Measurements from ENCODE around the gene PTPRN. TPM values are rescaled to one million over a fixed set of nuclear protein-coding genes. Genes with fewer than 3 reads are reported as not detected.

PTPRN gene
- total and polyA plus RNA-seq, 9 of the 15 experiments (the other 6 are each of a cell fraction or from before 2014, with no cell fraction given), result 0.15 to 2.4 (median 0.43) TPM; not detected in 1

DNA sequence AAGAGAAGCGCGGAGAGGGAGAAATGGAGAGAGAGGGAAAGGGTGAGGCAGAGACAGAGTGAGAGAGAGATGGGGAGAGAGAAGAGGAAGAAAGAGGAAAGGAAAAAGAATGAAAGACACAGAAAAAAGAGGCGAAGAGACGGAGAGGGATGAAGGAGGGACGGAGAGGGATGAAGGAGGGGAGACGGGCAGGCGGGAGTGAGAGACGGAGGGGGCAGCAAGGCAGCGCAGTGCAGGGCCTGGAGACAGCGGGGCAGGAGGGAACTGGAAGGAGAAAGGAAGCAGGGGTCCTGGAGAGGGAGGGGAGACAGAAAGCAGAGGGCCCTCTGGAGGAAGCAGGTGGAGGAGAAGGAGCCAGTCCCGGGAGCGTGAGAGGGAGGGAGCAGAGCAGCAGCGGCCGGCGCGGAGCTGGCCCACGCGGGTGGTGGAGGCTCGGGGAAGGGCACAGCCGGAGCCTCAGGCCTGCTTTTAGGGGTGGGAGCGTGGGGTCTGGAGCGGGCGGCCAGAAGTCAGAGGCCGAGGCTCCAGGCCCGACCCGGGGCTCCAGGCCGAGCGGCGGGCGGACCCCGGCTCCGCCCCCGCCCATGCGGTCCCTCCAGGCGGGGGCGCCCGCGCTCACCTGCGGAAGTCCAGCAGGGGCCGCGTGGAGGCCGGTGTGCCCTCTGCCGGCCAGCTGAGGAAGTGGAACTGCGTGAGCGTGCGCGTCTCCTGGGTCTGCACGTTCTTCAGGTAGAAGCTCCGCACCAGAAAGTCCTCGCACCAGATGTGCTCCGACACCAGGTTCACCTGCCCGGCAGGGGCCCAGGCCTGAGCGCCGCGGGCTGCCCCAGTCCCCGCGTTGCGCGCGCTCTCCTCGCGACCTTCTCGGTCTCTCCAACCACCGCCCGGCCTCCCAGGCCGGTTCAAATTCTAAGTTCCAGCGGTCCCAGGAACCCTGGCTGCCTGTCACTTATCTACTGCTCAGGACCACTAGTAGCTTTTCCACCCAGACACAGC lies 14.5 kb downstream of the PTPRN start (continued):
- TF ChIP-seq, protein P1, sequence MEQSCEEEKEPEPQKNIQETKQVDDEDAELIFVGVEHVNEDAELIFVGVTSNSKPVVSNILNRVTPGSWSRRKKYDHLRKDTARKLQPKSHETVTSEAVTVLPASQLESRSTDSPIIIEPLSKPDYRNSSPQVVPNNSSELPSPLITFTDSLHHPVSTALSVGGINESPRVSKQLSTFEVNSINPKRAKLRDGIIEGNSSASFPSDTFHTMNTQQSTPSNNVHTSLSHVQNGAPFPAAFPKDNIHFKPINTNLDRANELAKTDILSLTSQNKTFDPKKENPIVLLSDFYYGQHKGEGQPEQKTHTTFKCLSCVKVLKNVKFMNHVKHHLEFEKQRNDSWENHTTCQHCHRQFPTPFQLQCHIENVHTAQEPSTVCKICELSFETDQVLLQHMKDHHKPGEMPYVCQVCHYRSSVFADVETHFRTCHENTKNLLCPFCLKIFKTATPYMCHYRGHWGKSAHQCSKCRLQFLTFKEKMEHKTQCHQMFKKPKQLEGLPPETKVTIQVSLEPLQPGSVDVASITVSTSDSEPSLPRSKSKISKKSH (CRISPR knock-in tag; IDR thresholded peaks at IDR 0.05), result no peak
- TF ChIP-seq ARID1B (IDR thresholded peaks at IDR 0.05) (no peak), ARHGAP35 (IDR thresholded peaks at IDR 0.05; ENCODE audit: partially characterized antibody) (no peak), FOS (IDR thresholded peaks at IDR 0.05; ENCODE audit: extremely low read depth, insufficient read length) (no peak), CREM (IDR thresholded peaks at IDR 0.05; ENCODE audit: low read depth) (peak; percentile 81), HMGN3 (IDR thresholded peaks at IDR 0.05; ENCODE audit: borderline replicate concordance, extremely low read depth, insufficient read length, low read depth, low read length) (peak; percentile 43), PCBP1 (IDR thresholded peaks at IDR 0.05; ENCODE audit: low read depth, low read length, poor library complexity, severe bottlenecking) (peak; percentile 62), ARID4B (CRISPR knock-in tag; IDR thresholded peaks at IDR 0.05) (peak; percentile 77), RERE (CRISPR knock-in tag; IDR thresholded peaks at IDR 0.05; ENCODE audit: borderline replicate concordance) (no peak), CAMTA2 (CRISPR knock-in tag; conservative IDR thresholded peaks at IDR 0.05) (no peak)
- TF ChIP-seq, protein P2, sequence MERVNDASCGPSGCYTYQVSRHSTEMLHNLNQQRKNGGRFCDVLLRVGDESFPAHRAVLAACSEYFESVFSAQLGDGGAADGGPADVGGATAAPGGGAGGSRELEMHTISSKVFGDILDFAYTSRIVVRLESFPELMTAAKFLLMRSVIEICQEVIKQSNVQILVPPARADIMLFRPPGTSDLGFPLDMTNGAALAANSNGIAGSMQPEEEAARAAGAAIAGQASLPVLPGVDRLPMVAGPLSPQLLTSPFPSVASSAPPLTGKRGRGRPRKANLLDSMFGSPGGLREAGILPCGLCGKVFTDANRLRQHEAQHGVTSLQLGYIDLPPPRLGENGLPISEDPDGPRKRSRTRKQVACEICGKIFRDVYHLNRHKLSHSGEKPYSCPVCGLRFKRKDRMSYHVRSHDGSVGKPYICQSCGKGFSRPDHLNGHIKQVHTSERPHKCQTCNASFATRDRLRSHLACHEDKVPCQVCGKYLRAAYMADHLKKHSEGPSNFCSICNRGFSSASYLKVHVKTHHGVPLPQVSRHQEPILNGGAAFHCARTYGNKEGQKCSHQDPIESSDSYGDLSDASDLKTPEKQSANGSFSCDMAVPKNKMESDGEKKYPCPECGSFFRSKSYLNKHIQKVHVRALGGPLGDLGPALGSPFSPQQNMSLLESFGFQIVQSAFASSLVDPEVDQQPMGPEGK (CRISPR knock-in tag; IDR thresholded peaks at IDR 0.05; ENCODE audit: borderline replicate concordance), result no peak
